ENCODE results near the gene FOXL2NB. TPM values are rescaled to one million over a fixed set of nuclear protein-coding genes. Genes with fewer than 3 reads are reported as not detected.

FOXL2NB gene
- total and polyA plus RNA-seq, 10 of the 15 experiments (the other 5 are each of a cell fraction or from before 2014, with no cell fraction given), result not detected

DNA sequence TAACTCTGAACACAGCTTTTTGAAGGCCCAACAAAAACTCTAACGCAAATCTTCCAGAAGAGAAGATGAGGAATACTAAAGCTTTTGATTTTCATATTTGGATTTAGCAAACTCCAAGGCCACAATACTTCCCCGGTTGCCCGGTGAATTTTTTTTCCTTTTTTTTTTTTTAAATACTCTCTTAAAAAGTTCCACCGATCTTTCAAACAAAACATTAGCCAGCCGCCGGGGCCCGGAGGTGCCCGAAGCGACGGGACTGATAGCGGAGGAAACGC lies 2.4 kb upstream of the FOXL2NB start (continued):
- TF ChIP-seq CUX1 (IDR thresholded peaks at IDR 0.05; ENCODE audit: insufficient replicate concordance, low read depth, low read length), result no peak
- TF ChIP-seq NR2C2 (IDR thresholded peaks at IDR 0.05; ENCODE audit: borderline replicate concordance, control insufficient read depth, insufficient read length, low read depth), result no peak
- no peak for TF ChIP-seq RAD51 (IDR thresholded peaks at IDR 0.05)
- TF ChIP-seq MTA2 (IDR thresholded peaks at IDR 0.05; ENCODE audit: low read depth), result no peak
- no peak for TF ChIP-seq RBBP5 (conservative IDR thresholded peaks at IDR 0.05)
- TF ChIP-seq, protein P1, sequence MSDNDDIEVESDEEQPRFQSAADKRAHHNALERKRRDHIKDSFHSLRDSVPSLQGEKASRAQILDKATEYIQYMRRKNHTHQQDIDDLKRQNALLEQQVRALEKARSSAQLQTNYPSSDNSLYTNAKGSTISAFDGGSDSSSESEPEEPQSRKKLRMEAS (IDR thresholded peaks at IDR 0.05; ENCODE audit: low read depth, low read length), result no peak
- TF ChIP-seq NFYB (IDR thresholded peaks at IDR 0.05; ENCODE audit: insufficient read depth, low read depth, low read length), result no peak
